ENCODE results near the gene TLR9. TPM values are rescaled to one million over a fixed set of nuclear protein-coding genes. Genes with fewer than 3 reads are reported as not detected.

The TLR9 gene
- polyA plus RNA-seq, 1 of the 3 experiments (the other 2 are of a cell fraction): 0.12 TPM

DNA sequence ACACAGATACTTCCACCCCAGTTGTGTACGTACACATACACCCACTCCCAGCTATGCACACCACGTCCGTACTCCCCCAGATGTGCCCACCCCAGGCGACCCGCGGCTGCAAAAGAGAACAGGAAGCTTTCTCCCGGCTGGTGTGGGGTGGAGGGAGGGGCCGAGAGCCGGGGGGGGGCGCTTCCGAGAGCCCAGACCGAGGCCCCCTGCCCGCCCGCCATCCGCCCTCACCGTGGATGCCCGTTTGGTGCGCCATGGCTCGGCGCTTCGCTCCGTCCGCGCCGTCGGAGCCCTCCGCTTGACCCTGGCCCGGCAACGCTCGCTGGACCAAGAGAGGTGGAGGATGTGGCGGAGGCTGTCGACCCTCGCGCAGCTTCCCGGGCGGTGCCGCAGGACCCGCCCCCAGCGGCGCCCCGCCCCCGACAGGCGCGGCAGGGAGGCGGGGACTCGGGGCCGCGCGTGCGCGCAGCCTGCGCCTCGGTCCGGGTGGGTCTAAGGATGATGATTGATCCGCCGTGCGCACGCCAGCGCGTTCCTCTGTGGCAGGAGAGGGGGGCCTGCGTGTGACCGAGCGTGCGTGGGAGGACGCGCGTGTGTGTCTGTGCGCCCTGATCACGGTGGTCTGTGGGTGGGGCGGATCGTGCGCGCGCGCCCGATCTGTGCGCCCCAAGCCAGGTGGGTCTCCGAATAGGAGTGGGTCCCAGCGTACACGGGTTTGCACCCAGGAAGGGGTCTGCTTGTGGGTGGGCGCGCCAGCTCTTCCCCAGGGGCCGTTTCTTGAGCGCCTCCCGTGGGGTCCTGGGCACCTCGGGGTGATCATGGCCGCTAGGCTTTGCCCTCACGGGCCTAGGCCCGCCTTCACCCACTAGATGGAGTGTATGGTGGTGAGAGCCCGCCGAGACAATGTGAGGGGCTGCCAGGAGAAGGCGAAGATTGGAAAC, 13.6 kb upstream of the TLR9 start, which contains the start of gene TWF2 (continued):
- TF ChIP-seq, protein P1, sequence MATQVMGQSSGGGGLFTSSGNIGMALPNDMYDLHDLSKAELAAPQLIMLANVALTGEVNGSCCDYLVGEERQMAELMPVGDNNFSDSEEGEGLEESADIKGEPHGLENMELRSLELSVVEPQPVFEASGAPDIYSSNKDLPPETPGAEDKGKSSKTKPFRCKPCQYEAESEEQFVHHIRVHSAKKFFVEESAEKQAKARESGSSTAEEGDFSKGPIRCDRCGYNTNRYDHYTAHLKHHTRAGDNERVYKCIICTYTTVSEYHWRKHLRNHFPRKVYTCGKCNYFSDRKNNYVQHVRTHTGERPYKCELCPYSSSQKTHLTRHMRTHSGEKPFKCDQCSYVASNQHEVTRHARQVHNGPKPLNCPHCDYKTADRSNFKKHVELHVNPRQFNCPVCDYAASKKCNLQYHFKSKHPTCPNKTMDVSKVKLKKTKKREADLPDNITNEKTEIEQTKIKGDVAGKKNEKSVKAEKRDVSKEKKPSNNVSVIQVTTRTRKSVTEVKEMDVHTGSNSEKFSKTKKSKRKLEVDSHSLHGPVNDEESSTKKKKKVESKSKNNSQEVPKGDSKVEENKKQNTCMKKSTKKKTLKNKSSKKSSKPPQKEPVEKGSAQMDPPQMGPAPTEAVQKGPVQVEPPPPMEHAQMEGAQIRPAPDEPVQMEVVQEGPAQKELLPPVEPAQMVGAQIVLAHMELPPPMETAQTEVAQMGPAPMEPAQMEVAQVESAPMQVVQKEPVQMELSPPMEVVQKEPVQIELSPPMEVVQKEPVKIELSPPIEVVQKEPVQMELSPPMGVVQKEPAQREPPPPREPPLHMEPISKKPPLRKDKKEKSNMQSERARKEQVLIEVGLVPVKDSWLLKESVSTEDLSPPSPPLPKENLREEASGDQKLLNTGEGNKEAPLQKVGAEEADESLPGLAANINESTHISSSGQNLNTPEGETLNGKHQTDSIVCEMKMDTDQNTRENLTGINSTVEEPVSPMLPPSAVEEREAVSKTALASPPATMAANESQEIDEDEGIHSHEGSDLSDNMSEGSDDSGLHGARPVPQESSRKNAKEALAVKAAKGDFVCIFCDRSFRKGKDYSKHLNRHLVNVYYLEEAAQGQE (IDR thresholded peaks at IDR 0.05; ENCODE audit: low read depth, low read length): no peak
- TF ChIP-seq TEAD4 (IDR thresholded peaks at IDR 0.05; ENCODE audit: borderline replicate concordance, insufficient read depth) (no peak), NFIC (IDR thresholded peaks at IDR 0.05; ENCODE audit: borderline replicate concordance) (0 out of 2 replicates have a peak, but pooled peaks have one; percentile 1), CHD2 (IDR thresholded peaks at IDR 0.05; ENCODE audit: low read length, partially characterized antibody) (no peak), MXI1 (IDR thresholded peaks at IDR 0.05; ENCODE audit: low read depth, low read length) (no peak; the same call in 1 of the 2 replicates), GABPA (IDR thresholded peaks at IDR 0.05; ENCODE audit: low read depth) (peak; percentile 23; the same call in 1 of the 2 replicates), FOXM1 (IDR thresholded peaks at IDR 0.05; ENCODE audit: low read depth) (no peak)
- TF ChIP-seq, protein P2, sequence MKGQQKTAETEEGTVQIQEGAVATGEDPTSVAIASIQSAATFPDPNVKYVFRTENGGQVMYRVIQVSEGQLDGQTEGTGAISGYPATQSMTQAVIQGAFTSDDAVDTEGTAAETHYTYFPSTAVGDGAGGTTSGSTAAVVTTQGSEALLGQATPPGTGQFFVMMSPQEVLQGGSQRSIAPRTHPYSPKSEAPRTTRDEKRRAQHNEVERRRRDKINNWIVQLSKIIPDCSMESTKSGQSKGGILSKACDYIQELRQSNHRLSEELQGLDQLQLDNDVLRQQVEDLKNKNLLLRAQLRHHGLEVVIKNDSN (IDR thresholded peaks at IDR 0.05; ENCODE audit: borderline replicate concordance, low read depth): no peak
- TF ChIP-seq, protein P3, sequence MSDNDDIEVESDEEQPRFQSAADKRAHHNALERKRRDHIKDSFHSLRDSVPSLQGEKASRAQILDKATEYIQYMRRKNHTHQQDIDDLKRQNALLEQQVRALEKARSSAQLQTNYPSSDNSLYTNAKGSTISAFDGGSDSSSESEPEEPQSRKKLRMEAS (IDR thresholded peaks at IDR 0.05; ENCODE audit: low read depth): peak; percentile 56; the same call in 1 of the 2 replicates
- TF ChIP-seq, protein P4, sequence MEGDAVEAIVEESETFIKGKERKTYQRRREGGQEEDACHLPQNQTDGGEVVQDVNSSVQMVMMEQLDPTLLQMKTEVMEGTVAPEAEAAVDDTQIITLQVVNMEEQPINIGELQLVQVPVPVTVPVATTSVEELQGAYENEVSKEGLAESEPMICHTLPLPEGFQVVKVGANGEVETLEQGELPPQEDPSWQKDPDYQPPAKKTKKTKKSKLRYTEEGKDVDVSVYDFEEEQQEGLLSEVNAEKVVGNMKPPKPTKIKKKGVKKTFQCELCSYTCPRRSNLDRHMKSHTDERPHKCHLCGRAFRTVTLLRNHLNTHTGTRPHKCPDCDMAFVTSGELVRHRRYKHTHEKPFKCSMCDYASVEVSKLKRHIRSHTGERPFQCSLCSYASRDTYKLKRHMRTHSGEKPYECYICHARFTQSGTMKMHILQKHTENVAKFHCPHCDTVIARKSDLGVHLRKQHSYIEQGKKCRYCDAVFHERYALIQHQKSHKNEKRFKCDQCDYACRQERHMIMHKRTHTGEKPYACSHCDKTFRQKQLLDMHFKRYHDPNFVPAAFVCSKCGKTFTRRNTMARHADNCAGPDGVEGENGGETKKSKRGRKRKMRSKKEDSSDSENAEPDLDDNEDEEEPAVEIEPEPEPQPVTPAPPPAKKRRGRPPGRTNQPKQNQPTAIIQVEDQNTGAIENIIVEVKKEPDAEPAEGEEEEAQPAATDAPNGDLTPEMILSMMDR (IDR thresholded peaks at IDR 0.05): peak; percentile 53
